Coronary artery (tissue), 2 donors: Measurements from ENCODE around the gene CABP4.

ENCODE experiments used
- DNase-seq: peaks from one replicate; pipeline ENCODE4 v3.0.0-alpha.2; 2017; ENCODE audit warnings: low spot score
- H3K27ac ChIP-seq, 2 donors: fragments of 200-600 bp; sonication (generic); one replicate each; pipeline ENCODE4 v1.5.1; 2016 to 2019
- H3K4me3 ChIP-seq: fragments of 200-600 bp; sonication (generic); 2 replicates; pipeline ENCODE4 v1.5.1; 2016; ENCODE audit warnings: mild to moderate bottlenecking, moderate library complexity
- TF ChIP-seq, protein P1 (sequence below): fragments of 200-600 bp; sonication (generic); IDR thresholded peaks from one replicate; pipeline ENCODE4 v1.5.1; 2019; ENCODE audit warnings: antibody characterized with exemption

Gene CABP4

DNA sequence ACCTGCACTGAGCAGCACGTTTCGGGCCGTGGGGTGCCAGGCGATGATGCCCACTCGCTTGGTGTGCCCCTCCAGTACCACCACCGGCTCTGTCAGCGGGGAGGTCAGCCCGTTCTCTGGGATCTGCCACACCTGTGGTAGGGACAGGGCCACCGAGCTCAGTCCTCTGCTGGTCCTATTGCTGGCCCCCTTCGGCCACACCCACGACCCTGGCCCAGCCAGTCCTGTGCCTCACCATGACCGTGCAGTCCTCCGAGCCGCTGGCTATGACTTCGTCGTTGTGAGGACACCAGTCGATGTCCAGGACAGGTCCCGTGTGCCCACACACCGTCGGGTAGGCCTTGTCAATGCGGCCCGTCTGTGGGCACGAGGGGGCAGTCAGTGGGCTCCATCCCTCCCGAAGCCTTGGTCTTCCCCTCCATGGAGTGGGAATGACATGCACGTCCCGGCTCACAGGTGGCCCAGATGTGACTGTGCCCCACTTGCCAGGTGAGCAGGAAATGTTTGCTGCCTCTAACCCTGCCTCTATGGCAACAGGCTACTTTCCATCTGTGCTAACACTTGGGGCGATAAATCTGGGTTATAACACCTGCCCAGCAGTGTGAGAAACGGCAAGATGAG, 13.3 kb upstream of the CABP4 start:
- H3K27ac ChIP-seq: peak overlapping the region in 1 of 2 donors; percentile 96
- TF ChIP-seq, protein P1, sequence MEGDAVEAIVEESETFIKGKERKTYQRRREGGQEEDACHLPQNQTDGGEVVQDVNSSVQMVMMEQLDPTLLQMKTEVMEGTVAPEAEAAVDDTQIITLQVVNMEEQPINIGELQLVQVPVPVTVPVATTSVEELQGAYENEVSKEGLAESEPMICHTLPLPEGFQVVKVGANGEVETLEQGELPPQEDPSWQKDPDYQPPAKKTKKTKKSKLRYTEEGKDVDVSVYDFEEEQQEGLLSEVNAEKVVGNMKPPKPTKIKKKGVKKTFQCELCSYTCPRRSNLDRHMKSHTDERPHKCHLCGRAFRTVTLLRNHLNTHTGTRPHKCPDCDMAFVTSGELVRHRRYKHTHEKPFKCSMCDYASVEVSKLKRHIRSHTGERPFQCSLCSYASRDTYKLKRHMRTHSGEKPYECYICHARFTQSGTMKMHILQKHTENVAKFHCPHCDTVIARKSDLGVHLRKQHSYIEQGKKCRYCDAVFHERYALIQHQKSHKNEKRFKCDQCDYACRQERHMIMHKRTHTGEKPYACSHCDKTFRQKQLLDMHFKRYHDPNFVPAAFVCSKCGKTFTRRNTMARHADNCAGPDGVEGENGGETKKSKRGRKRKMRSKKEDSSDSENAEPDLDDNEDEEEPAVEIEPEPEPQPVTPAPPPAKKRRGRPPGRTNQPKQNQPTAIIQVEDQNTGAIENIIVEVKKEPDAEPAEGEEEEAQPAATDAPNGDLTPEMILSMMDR: no peak
- H3K4me3 ChIP-seq: peak overlapping the region; percentile 79
- no peak for DNase-seq

DNA sequence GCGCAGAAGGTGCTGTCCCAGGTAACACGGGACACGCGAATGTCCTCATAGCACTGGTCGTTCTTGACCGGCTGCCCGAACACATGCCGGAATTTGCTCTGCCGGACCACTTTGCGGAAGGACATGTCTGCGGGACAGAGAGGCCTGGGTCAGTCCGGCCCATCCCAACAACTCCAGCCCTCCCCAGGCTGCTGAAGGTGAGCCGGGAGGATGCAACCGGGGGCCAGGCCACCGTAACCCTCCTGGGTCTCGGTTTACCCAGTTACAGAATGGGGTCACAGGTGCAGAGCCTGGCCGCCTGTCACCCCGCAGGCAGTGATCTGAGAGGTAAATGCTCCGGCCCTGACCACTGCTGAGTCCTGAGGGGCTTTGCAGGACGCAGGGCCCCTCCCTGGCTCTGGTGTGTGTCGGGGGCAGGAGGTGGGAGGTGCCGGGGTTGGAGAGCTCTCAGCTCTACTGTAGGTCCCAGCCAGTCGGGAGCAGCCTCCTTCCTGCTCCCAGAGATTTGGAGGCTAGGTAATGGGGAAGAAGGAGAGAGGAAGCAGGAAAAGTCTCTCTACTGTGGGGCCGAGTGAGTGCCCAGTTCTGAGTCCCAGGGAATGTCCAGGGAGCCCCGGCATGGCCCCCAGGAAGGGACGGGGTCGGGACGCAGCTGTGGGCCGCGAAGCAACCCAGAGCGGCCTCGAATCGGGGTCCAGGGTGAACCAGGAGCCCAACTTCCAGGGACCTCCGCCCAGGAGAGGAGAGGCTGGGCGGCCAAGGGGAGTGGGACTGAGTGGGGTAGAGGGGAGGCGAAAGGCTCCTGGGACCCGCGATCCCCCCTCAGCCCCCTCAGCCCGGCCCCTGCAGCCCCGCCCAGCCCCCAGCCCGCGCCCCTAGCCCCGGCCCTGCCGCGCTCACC, 12.4 kb upstream of the CABP4 start:
- TF ChIP-seq, protein P1: no peak
- DNase-seq: no peak
- peak overlapping the region; percentile 79 for H3K4me3 ChIP-seq
- H3K27ac ChIP-seq: peak overlapping the region; percentile 88 to 96

DNA sequence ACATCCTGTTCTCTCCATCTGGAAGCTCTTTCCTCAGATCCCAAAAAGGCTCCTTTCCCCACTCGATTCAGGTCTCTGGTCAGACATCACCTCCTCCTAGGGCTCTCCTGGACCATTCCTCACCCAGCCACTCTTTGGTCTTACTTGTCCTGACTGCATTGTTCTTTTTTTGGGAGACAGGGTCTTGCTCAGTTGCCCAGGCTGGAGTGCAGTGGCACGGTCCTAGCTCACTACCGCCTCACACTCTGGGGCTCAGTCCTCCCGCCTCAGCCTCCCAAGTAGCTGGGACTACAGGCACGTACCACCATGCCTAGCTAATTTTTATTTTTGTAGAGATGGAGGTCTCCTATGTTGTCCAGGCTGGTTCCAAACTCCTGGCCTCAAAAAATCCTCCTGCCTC, 9.6 kb upstream of the CABP4 start:
- Histone ChIP-seq H3K4me3 (no peak overlapping the region), H3K27ac (no peak overlapping the region)
- DNase-seq: no peak
- TF ChIP-seq, protein P1: no peak

DNA sequence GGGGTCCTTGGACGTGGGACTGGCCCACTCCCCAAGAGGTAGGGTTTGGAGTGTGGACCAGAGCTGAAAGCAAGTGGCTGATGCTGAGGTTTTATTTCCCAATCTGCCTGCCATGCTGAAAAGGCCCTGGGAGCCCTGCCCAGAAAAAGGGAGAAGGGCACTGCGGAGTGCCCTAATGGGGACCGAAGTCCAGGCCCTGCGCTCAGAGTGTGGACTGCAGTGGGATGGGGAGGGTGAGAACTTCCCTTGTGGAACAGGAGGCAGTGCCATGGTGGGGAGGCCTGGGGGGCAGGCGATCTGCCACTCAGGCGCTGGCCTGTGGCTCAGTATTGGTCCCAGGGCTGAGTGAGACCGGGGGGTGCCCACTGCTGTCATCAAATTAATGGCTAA, 6.9 kb upstream of the CABP4 start:
- no peak for DNase-seq
- H3K27ac ChIP-seq: no peak overlapping the region
- H3K4me3 ChIP-seq: no peak overlapping the region
- TF ChIP-seq, protein P1: no peak

DNA sequence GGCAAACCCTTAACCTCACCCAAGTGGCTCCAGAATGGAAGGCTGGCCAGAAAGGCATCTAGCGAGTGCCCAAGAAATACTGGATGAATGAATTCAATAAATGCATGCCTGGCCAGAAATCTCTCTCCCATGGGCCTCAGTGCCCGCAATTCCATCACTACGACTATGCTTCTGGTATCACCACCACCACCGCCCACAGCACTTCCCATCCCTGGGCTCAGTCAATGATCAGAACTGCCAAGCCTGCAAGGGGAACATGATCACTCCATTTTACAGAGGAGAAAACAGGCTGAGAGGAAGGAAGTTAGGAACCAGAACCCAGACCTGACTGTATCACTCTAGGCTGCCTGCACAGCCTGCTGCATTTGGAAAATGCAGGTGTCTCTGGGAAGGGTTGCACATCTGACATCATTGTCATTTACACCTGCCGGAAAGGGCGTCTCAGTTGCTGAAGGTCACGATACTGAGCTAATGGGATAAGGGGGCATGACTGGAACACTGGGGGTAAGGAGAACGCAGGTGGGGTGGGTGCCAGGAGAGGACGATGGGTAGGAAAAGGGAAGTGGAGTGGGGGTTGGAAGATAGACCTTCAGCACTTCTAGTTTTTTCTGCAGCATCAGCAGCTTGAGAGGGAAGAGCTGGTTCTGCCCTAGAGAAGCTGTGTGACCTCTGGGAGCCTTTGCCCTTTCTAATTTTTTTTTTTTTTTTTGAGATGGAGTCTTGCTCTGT, 5.9 kb upstream of the CABP4 start:
- H3K4me3 ChIP-seq: no peak overlapping the region
- H3K27ac ChIP-seq: no peak overlapping the region
- DNase-seq: no peak
- TF ChIP-seq, protein P1: no peak

DNA sequence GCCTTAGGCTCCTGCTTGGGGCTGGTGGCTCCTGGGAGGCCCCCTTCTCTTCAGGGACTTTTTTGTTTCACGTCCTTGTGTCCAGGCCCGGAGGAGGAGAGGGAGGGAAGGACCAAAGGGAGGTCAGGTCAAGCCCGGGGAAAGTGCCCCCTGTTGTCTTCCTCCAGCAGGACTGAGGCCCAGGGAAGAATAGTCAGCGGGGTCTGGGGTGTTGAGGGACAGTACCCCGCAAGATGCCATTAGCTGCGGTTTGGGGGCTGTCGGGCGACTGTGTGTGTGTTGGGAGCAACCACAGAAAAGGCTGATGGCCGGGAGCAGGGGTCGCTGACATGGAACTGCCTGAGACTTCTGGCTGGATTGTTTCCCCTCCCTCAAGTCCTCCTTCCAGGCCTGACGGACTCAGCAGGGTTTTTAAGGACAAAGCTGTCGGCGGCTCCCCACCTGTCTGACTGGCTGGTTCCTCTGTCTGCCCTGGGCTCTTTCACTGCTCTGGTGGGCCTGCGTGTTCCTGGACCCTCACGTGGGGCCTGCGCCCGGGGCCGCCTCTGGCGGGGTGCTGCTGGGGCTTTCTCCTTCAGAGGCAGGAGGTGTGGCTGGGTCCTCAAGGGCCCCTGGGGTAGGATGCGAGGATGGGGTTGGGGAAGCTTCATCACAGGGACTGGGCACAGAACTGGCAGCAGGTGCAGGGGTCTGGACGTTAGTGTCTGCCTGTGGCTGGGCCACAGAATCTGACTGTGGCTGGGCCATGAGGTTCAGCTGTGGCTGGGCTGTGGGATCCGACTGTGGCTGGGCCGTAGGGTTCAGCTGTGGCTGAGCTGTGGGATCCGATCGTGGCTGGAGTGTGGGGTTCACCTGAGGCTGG, 4.1 kb upstream of the CABP4 start:
- no peak overlapping the region for H3K4me3 ChIP-seq
- DNase-seq: no peak
- TF ChIP-seq, protein P1: no peak
- H3K27ac ChIP-seq: no peak overlapping the region
